HG02943 (cell line): ENCODE results near the gene RASGRF2.

Experiments used
- ATAC-seq: cut with Tn5 transposase; IDR thresholded peaks from one replicate; pipeline ENCODE4 v1.9.1; 2021; ENCODE audit warnings: mild to moderate bottlenecking, low read depth, moderate library complexity; ENCODE audit not compliant: unreplicated experiment

RASGRF2 gene

GRCh38 chr5:80977764-80978163 lies 17.6 kb downstream of the RASGRF2 start:
- no peak for ATAC-seq

- ATAC-seq: no peak
Measured at GRCh38 chr5:80978772-80979317, 18.7 kb downstream of the RASGRF2 start.

GRCh38 chr5:80982093-80982492 lies 21.9 kb downstream of the RASGRF2 start:
- ATAC-seq: no peak

- no peak for ATAC-seq
Measured at GRCh38 chr5:80985600-80986228, 25.6 kb downstream of the RASGRF2 start.

- ATAC-seq: no peak
Measured at GRCh38 chr5:80986382-80986781, 26.2 kb downstream of the RASGRF2 start.

GRCh38 chr5:80987078-80987766 lies 27.1 kb downstream of the RASGRF2 start:
- ATAC-seq: no peak

- no peak for ATAC-seq
Measured at GRCh38 chr5:80988419-80988935, 28.3 kb downstream of the RASGRF2 start.

- no peak for ATAC-seq
Measured at GRCh38 chr5:80989883-80990282, 29.7 kb downstream of the RASGRF2 start.

- ATAC-seq: no peak
Measured at GRCh38 chr5:80990527-80990926, 30.4 kb downstream of the RASGRF2 start.

GRCh38 chr5:80990971-80991370 lies 30.8 kb downstream of the RASGRF2 start:
- no peak for ATAC-seq

- ATAC-seq: no peak
Measured at GRCh38 chr5:80995908-80996307, 35.7 kb downstream of the RASGRF2 start.

- ATAC-seq: no peak
Measured at GRCh38 chr5:80998590-80998979, 38.4 kb downstream of the RASGRF2 start.

- ATAC-seq: no peak
Measured at GRCh38 chr5:81003811-81004386, 43.7 kb downstream of the RASGRF2 start.

GRCh38 chr5:81005708-81006107 lies 45.5 kb downstream of the RASGRF2 start:
- ATAC-seq: no peak

- no peak for ATAC-seq
Measured at GRCh38 chr5:81006231-81006630, 46.1 kb downstream of the RASGRF2 start.

- no peak for ATAC-seq
Measured at GRCh38 chr5:81006947-81007636, 46.9 kb downstream of the RASGRF2 start.

- no peak for ATAC-seq
Measured at GRCh38 chr5:81007637-81008027, 47.5 kb downstream of the RASGRF2 start.

GRCh38 chr5:81010336-81011169 lies 50.4 kb downstream of the RASGRF2 start:
- no peak for ATAC-seq

GRCh38 chr5:81014348-81014747 lies 54.2 kb downstream of the RASGRF2 start:
- ATAC-seq: no peak

- ATAC-seq: no peak
Measured at GRCh38 chr5:81016116-81016515, 56.0 kb downstream of the RASGRF2 start.
